Brain pericyte (primary cell): ENCODE results near the gene ARHGAP18.

Experiments used
- DNase-seq: peaks from one replicate; pipeline ENCODE4 v3.0.0-alpha.2; 2012; ENCODE audit warnings: low read depth, low spot score

ARHGAP18 gene

GRCh38 chr6:129709769-129710449, at the start of gene ARHGAP18:
Gene ARHGAP18 (minus strand): TSS chr6:129710177. CDS start chr6:129710136, 41 bp downstream.
- peak; percentile 76 for DNase-seq

- no peak for DNase-seq
Measured at GRCh38 chr6:129755787-129756186, 45.8 kb upstream of the ARHGAP18 start.

GRCh38 chr6:129754750-129755149, 44.8 kb upstream of the ARHGAP18 start:
- DNase-seq = no peak

GRCh38 chr6:129753422-129753821, 43.4 kb upstream of the ARHGAP18 start:
- no peak for DNase-seq

GRCh38 chr6:129751384-129751783, 41.4 kb upstream of the ARHGAP18 start:
- DNase-seq = no peak

- no peak for DNase-seq
Measured at GRCh38 chr6:129750360-129750759, 40.4 kb upstream of the ARHGAP18 start.

GRCh38 chr6:129749749-129750120, 39.8 kb upstream of the ARHGAP18 start:
- DNase-seq = no peak

GRCh38 chr6:129748901-129749748, 39.1 kb upstream of the ARHGAP18 start:
- no peak for DNase-seq

- DNase-seq = no peak
Measured at GRCh38 chr6:129748212-129748900, 38.4 kb upstream of the ARHGAP18 start.

- no peak for DNase-seq
Measured at GRCh38 chr6:129747588-129748112, 37.7 kb upstream of the ARHGAP18 start.

GRCh38 chr6:129744880-129745237, 34.9 kb upstream of the ARHGAP18 start:
- no peak for DNase-seq

GRCh38 chr6:129744201-129744879, 34.4 kb upstream of the ARHGAP18 start:
- DNase-seq = peak; percentile 86

- DNase-seq = no peak
Measured at GRCh38 chr6:129740013-129740412, 30.0 kb upstream of the ARHGAP18 start.

GRCh38 chr6:129736105-129736504, 26.1 kb upstream of the ARHGAP18 start:
- no peak for DNase-seq

- no peak for DNase-seq
Measured at GRCh38 chr6:129733290-129733689, 23.3 kb upstream of the ARHGAP18 start.

GRCh38 chr6:129732542-129732941, 22.6 kb upstream of the ARHGAP18 start:
- no peak for DNase-seq

GRCh38 chr6:129732034-129732433, 22.1 kb upstream of the ARHGAP18 start:
- no peak for DNase-seq

GRCh38 chr6:129731428-129731827, 21.5 kb upstream of the ARHGAP18 start:
- DNase-seq = no peak

GRCh38 chr6:129730477-129731165, 20.6 kb upstream of the ARHGAP18 start:
- no peak for DNase-seq

GRCh38 chr6:129726650-129727049, 16.7 kb upstream of the ARHGAP18 start:
- no peak for DNase-seq

GRCh38 chr6:129725341-129725740, 15.4 kb upstream of the ARHGAP18 start:
- no peak for DNase-seq
